ENCODE results near the gene PLPP3. TPM values are rescaled to one million over a fixed set of nuclear protein-coding genes. Genes with fewer than 3 reads are reported as not detected.

The PLPP3 gene
- total RNA-seq, 1 donor from 2014 or later = 16.1 TPM

DNA sequence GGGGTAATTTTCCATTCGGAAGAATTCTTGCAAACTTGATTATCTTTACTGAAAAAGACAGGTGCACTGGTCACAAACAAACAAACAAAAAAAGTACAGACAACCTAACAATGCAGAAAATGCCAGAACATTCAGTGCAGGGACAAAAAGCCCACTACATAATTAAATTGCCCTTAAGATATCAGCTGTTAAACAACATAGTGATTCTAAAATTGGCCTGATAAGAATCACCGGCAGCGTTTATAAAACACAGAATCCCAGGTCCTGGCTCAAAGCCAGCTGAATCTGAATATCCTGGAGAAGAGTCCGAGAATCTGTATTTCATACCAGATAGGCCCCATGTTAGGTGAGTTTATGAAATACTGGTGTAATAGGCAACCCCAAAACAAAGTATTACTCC, 6.1 kb downstream of the PLPP3 start:
- TF ChIP-seq, protein P1, sequence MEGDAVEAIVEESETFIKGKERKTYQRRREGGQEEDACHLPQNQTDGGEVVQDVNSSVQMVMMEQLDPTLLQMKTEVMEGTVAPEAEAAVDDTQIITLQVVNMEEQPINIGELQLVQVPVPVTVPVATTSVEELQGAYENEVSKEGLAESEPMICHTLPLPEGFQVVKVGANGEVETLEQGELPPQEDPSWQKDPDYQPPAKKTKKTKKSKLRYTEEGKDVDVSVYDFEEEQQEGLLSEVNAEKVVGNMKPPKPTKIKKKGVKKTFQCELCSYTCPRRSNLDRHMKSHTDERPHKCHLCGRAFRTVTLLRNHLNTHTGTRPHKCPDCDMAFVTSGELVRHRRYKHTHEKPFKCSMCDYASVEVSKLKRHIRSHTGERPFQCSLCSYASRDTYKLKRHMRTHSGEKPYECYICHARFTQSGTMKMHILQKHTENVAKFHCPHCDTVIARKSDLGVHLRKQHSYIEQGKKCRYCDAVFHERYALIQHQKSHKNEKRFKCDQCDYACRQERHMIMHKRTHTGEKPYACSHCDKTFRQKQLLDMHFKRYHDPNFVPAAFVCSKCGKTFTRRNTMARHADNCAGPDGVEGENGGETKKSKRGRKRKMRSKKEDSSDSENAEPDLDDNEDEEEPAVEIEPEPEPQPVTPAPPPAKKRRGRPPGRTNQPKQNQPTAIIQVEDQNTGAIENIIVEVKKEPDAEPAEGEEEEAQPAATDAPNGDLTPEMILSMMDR (IDR thresholded peaks at IDR 0.05; ENCODE audit: unreplicated experiment) = no peak
- Mint-ChIP-seq H3K27me3 (no peaks in the 10 kb centered on the region), H3K4me3 (ENCODE audit: low read depth) (no peak overlapping the region), H3K9me3 (ENCODE audit: low read depth) (no peaks in the 10 kb centered on the region), H3K36me3 (ENCODE audit: insufficient read depth) (no peaks in the 10 kb centered on the region), H3K27ac (peak overlapping the region; percentile 34), H3K4me1 (ENCODE audit: low read depth) (peaks cover 62% of the 10 kb centered on the region)
- no peak for DNase-seq (ENCODE audit: low spot score, unreplicated experiment)

DNA sequence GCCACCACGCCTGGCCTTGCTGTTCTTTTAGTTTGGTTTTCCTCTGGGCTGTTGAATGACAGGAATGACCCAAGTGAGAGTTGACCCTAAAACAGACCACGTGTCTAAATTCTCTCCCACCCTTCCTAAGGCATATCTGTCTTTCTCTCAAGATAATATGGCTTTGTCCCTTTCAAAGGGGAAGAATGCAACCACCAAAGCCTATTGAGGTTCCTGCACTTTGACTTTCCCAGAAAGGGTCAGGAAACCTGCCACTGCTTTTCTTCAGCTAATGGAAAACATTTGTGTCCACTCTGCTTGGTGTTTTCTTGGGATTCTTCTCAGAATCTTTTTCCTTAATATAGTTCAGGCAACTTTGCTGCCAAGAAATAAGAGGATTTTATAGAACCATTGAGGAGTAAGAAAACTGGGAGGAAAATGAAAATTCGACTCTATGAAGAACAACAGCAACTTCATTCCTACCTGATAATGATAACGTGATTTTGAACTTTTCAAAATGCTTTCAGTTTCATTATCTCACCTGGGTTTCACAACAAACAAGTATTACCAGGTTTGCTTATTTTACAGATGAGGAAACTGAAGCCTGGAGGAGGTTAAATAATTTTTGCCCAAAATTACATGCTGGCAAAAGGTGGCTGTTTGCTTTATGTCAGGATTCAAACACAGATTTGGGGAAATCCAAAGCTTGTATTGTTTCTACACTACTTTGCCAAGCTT, 6.9 kb downstream of the PLPP3 start:
- DNase-seq (ENCODE audit: low spot score, unreplicated experiment) = no peak
- Mint-ChIP-seq H3K4me1 (ENCODE audit: low read depth) (peaks cover 57% of the 10 kb centered on the region), H3K4me3 (ENCODE audit: low read depth) (no peak overlapping the region), H3K36me3 (ENCODE audit: insufficient read depth) (no peaks in the 10 kb centered on the region), H3K9me3 (ENCODE audit: low read depth) (no peaks in the 10 kb centered on the region), H3K27me3 (no peaks in the 10 kb centered on the region), H3K27ac (no peak overlapping the region)
- TF ChIP-seq, protein P1 (IDR thresholded peaks at IDR 0.05; ENCODE audit: unreplicated experiment) = no peak

DNA sequence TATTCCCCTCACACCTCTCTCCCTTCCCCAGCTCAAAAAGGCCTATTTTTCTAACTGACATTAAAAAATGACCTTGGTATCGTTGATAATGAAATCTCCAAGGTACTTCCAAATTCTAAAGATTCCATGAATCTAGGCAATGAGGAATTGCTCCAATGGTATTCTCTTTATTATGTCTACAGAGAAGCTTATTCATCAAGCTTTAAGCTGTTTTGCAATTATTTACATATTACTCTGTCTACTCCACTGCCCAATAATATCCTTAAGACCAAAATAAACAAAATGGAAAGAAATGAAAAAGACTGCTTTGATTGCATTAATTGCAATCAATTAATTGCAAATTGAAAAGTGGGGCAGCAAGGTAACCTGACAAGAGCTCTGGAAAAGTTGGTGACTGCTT, 7.9 kb downstream of the PLPP3 start:
- H3K4me1 Mint-ChIP-seq (ENCODE audit: low read depth) = peaks cover 54% of the 10 kb centered on the region
- H3K9me3 Mint-ChIP-seq (ENCODE audit: low read depth) = no peaks in the 10 kb centered on the region
- peak overlapping the region; percentile 38 for H3K27ac Mint-ChIP-seq
- no peaks in the 10 kb centered on the region for H3K27me3 Mint-ChIP-seq
- TF ChIP-seq, protein P1 (IDR thresholded peaks at IDR 0.05; ENCODE audit: unreplicated experiment) = no peak
- no peaks in the 10 kb centered on the region for H3K36me3 Mint-ChIP-seq (ENCODE audit: insufficient read depth)
- no peak overlapping the region for H3K4me3 Mint-ChIP-seq (ENCODE audit: low read depth)
- no peak for DNase-seq (ENCODE audit: low spot score, unreplicated experiment)

DNA sequence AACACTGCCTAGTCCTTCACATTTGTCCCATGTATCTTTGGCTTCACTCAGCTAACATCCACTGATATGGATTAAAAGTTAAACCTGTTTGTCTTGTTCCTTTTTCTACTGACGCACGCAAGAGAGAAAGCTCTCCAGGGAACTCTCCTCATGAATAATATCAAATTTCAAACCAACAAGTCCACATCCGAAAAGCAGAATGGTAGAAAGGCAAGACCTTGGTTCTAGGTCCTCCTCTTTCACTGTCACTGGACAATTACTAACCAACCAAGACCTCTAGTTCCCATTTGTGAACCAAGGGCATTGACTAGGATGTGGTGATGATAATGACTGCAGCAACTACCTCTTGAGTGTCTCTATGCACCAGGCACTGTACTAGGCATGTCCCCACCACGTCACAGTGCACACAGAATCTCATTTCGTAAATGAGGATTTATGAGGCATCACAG, 8.4 kb downstream of the PLPP3 start:
- no peaks in the 10 kb centered on the region for H3K27me3 Mint-ChIP-seq
- TF ChIP-seq, protein P1 (IDR thresholded peaks at IDR 0.05; ENCODE audit: unreplicated experiment) = no peak
- no peaks in the 10 kb centered on the region for H3K36me3 Mint-ChIP-seq (ENCODE audit: insufficient read depth)
- no peak for DNase-seq (ENCODE audit: low spot score, unreplicated experiment)
- no peak overlapping the region for H3K27ac Mint-ChIP-seq
- no peak overlapping the region for H3K4me3 Mint-ChIP-seq (ENCODE audit: low read depth)
- no peaks in the 10 kb centered on the region for H3K9me3 Mint-ChIP-seq (ENCODE audit: low read depth)
- peaks cover 56% of the 10 kb centered on the region for H3K4me1 Mint-ChIP-seq (ENCODE audit: low read depth)

DNA sequence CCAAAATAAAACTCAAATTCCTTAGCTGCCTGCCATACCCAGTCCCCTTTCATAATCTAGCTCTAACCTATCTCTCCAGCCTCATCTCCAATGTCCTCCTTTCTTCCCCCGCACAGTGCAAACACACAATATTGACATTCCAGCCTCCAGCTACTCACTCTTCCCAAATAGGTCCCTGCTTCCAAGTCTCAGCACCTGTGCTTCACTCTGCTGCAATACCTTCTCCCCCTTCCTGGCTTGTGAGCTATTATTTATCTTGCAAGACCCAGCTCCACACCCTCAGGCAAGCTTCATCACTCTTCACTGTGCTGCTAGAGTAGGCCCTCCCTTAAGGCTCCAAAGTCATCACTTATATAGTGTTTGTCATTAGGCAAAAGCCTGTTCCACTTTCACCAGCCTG, 9.7 kb downstream of the PLPP3 start:
- Mint-ChIP-seq H3K27ac (peak overlapping the region; percentile 85), H3K4me3 (ENCODE audit: low read depth) (no peak overlapping the region), H3K9me3 (ENCODE audit: low read depth) (no peaks in the 10 kb centered on the region), H3K4me1 (ENCODE audit: low read depth) (peaks cover 55% of the 10 kb centered on the region), H3K27me3 (no peaks in the 10 kb centered on the region), H3K36me3 (ENCODE audit: insufficient read depth) (no peaks in the 10 kb centered on the region)
- TF ChIP-seq, protein P1 (IDR thresholded peaks at IDR 0.05; ENCODE audit: unreplicated experiment) = no peak
- DNase-seq (ENCODE audit: low spot score, unreplicated experiment) = no peak
